Activated naive CD4-positive, alpha-beta T cell treated with anti-CD3 and anti-CD28 coated beads, Interleukin-2, amount 50 U/mL, for 24 hours (primary cell): ENCODE measurements around the gene ANKRD63.

Source experiments
- H3K27ac Mint-ChIP-seq: one replicate; pipeline ENCODE4 v1.8.0; 2021; ENCODE audit warnings: mild to moderate bottlenecking, mixed read lengths
- H3K27me3 Mint-ChIP-seq: one replicate; pipeline ENCODE4 v1.8.0; 2021; ENCODE audit warnings: mixed read lengths
- H3K36me3 Mint-ChIP-seq: one replicate; pipeline ENCODE4 v1.8.0; 2021; ENCODE audit warnings: mixed read lengths
- H3K4me1 Mint-ChIP-seq: one replicate; pipeline ENCODE4 v1.8.0; 2021; ENCODE audit warnings: mixed read lengths
- H3K4me3 Mint-ChIP-seq: one replicate; pipeline ENCODE4 v1.8.0; 2021; ENCODE audit warnings: mild to moderate bottlenecking, mixed read lengths
- H3K9me3 Mint-ChIP-seq: one replicate; pipeline ENCODE4 v1.8.0; 2021; ENCODE audit warnings: mixed read lengths

ANKRD63 gene, protein sequence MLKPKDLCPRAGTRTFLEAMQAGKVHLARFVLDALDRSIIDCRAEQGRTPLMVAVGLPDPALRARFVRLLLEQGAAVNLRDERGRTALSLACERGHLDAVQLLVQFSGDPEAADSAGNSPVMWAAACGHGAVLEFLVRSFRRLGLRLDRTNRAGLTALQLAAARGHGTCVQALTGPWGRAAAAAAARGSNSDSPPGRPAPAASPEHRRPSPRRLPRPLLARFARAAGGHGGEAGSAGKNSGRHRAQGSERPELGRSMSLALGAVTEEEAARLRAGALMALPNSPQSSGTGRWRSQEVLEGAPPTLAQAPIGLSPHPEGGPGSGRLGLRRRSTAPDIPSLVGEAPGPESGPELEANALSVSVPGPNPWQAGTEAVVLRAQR

DNA sequence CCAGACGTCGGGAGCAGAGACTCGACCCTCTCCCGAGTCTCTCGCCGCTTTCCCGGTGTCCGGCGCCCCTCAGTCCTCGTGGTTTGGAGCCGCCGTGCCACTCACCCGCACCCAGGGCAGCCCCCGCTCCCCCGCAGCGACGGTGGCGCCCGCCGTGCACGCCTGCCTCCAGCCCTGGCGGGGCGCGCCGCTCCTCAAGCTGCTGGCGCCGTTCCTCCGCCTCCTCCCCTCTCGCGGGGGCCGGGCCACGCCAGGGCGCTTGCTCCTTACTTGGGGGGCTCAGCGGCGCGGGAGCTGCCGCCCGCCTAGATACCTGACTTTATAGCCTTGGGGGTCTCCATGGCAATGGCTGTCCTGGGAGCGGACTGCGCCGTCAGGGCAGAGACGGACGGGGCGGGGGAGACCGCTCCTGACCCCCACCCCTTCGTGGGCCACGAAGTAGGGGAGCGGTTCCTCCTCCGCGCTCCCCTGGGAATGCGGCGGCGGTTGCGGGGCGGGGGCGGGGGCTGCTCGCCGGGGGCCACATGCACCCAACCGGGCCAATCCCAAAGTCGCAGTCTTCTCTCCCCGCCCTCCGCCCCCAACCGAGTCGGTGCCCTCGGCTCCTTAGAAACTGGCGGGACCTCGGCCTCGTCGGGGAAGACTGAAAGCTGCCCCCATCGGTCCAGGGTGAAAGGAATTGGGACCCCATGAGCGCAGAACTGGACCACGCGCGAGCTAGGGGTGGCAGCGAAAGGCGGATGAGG lies at the start of gene ANKRD63:
Gene ANKRD63 (minus strand): TSS at position 196 of the 746 bp plus-strand sequence. CDS start 478 bp downstream, outside the sequence.
- Mint-ChIP-seq H3K36me3 (no peaks in the 10 kb centered on the region), H3K27ac (no peak within 1 kb of the TSS), H3K4me3 (peak within 1 kb of the TSS; percentile 71), H3K9me3 (no peaks in the 10 kb centered on the region), H3K4me1 (no peaks in the 10 kb centered on the region), H3K27me3 (peaks cover 11% of the 10 kb centered on the region)

DNA sequence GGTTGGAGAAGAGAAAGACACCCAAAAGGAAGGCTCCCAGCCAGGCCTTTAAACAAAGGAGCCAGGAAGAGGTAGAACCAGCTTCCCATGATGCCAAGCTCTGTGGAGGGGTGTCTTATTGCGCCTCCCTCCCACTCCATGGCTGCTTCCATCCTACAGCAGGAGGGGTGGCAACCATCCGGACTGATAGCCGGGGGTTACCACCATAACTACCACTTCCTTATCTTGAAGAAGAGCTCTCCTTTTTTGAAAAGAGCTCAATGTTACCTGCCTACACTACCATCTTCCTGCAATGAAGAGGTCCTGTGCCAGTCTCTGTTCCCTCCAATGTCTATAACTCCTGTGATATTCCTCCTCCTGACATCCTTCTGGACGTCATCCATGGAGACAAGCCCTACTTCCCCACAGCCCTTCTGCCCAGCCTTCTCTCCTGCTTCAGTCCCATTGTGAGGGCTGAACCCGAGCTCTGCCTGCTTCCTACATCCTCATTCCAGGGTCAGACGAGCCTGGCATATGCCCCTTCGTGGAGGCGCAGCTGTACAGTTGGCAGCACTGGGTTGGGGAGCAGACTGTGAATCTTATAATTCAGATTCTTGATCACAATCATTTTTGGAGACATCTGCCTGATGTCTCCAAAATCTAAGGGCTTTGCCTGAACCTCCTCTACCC lies 49.4 kb upstream of the ANKRD63 start:
- no peaks in the 10 kb centered on the region for H3K9me3 Mint-ChIP-seq
- H3K4me3 Mint-ChIP-seq = no peak overlapping the region
- no peak overlapping the region for H3K27ac Mint-ChIP-seq
- H3K36me3 Mint-ChIP-seq = no peaks in the 10 kb centered on the region
- H3K27me3 Mint-ChIP-seq = no peaks in the 10 kb centered on the region
- H3K4me1 Mint-ChIP-seq = peaks cover 19% of the 10 kb centered on the region

DNA sequence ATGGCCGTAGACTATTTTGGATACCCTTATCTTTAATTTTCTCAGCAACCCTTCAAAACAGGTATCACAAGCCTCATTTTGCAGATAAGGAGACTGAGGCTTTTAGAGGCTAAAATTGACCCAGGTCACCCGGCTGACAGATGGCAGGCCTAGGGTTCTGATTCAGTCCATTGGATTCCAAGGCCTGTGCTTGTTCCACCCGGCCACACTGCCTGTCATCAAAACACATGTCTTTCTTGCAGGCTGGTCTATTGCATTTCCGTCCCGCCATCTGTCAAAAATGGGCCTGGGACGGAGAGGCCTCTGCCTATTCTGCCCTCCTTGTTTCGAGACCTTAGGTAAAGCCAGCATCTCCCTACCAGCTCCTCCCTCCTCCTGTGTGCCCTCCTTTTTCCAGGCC lies 48.8 kb upstream of the ANKRD63 start:
- peaks cover 19% of the 10 kb centered on the region for H3K4me1 Mint-ChIP-seq
- H3K27ac Mint-ChIP-seq = no peak overlapping the region
- H3K4me3 Mint-ChIP-seq = no peak overlapping the region
- H3K27me3 Mint-ChIP-seq = no peaks in the 10 kb centered on the region
- no peaks in the 10 kb centered on the region for H3K36me3 Mint-ChIP-seq
- H3K9me3 Mint-ChIP-seq = no peaks in the 10 kb centered on the region

DNA sequence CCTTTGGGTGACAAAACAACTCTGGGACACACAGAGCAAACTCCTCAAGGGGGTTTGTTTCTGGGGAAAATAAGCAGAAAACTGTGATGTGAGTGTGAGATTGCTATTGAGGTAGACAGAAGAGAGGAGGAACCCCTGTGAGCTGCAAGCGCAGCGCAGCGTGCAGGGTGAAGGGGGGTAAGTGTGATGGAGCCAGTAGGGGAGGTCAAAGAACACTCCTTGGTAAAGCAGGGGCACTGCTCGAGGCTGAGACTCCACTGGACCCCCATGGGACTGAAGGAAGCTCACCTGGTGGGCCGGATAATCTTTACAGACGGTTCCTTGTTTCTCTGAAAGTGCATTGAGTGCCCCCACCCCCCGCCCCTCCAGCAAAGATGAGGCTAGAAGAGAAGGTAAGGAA lies 48.2 kb upstream of the ANKRD63 start:
- H3K36me3 Mint-ChIP-seq = no peaks in the 10 kb centered on the region
- H3K4me1 Mint-ChIP-seq = peaks cover 20% of the 10 kb centered on the region
- H3K27ac Mint-ChIP-seq = no peak overlapping the region
- H3K4me3 Mint-ChIP-seq = no peak overlapping the region
- H3K27me3 Mint-ChIP-seq = no peaks in the 10 kb centered on the region
- H3K9me3 Mint-ChIP-seq = no peaks in the 10 kb centered on the region

DNA sequence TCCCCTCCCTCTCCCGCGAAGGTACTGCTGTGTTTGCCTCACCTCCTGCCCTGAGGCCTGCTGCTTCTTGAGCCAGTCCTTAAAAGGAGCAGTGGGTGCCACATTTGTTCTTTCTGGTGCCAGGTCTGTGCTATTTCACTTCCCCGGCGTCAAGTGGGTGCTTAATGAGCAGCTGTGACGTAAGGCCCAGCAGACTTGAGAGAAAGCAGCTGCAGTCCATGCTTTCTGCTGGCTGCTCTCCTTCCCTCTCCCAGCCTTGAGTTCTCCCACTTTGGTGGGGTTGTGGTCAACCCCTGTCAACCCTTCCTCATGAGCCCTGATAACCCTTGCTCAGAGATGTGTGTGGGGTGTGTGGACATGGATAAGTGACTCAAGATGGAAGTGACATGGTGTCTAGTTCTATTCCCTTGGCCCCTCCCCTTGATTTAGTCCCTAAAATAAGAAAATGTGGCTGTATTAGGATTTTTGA lies 47.5 kb upstream of the ANKRD63 start:
- Mint-ChIP-seq H3K9me3 (no peaks in the 10 kb centered on the region), H3K4me3 (no peak overlapping the region), H3K27me3 (no peaks in the 10 kb centered on the region), H3K36me3 (no peaks in the 10 kb centered on the region), H3K4me1 (peaks cover 24% of the 10 kb centered on the region), H3K27ac (no peak overlapping the region)

DNA sequence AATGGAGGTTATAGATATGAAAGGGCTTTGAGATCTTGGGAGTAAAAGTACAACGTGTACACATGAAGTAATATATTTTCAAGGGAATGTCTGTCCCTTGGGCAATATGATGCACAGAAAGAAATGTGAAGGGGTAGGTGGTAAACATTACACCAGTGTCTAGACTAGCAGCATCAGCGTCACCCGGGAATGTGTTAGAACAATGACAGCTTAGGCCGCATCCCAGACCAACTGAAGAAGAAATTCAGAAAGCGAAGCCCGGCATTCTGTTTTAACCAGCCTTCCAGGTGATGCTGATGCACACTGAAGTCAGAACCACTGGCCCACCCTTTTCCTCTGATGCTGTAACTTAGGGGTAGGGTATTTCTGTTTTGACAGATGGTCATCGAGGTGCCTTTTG lies 46.9 kb upstream of the ANKRD63 start:
- Mint-ChIP-seq H3K27ac (no peak overlapping the region), H3K4me1 (peaks cover 30% of the 10 kb centered on the region)

DNA sequence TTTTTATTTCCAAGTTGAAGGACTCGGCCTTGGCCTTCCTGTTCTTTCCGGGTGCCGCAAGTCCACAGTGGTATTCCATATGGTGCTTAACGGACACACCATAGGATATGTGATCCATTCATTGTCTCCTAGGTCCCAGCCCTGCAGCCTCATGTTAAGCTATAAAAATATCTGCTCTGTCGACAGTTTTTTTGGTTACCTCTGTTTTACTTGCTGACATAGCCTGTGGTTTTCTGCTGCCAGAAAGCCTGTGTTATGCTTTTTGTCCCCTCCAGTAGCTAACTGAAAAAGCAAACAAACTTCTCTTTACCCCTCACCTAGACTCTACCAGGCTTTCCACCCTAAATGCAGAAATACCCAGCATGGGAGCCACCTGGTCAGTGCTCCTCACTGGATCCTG lies 45.9 kb upstream of the ANKRD63 start:
- H3K27ac Mint-ChIP-seq = no peak overlapping the region
- H3K4me1 Mint-ChIP-seq = peaks cover 23% of the 10 kb centered on the region
- no peaks in the 10 kb centered on the region for H3K9me3 Mint-ChIP-seq
- no peaks in the 10 kb centered on the region for H3K27me3 Mint-ChIP-seq
- no peaks in the 10 kb centered on the region for H3K36me3 Mint-ChIP-seq
- H3K4me3 Mint-ChIP-seq = no peak overlapping the region

More for the DNA sequence above, 46.9 kb upstream of the ANKRD63 start:
- Mint-ChIP-seq H3K36me3 (no peaks in the 10 kb centered on the region), H3K4me3 (no peak overlapping the region), H3K9me3 (no peaks in the 10 kb centered on the region), H3K27me3 (no peaks in the 10 kb centered on the region)

DNA sequence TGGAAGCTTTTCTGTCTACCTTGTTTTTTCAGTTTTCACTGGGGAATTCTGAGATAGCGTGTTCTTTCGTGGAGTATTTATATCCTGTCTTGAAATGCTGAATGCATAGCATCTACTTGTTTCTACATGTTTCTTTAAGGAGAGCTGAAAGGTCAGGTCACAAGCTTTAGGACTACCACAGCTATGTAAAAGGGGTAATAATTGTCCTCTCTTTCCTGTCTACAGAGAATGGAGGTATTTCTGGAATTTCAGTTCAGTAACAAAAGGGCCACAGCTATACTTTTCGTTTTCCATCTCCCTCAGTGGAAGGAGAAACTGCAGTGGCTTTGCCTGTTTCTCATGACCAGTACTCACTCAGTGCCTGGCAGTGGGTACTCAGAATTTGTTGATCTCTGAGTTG lies 45.3 kb upstream of the ANKRD63 start:
- H3K27me3 Mint-ChIP-seq = no peaks in the 10 kb centered on the region
- no peak overlapping the region for H3K27ac Mint-ChIP-seq
- no peaks in the 10 kb centered on the region for H3K36me3 Mint-ChIP-seq
- H3K4me3 Mint-ChIP-seq = no peak overlapping the region
- H3K4me1 Mint-ChIP-seq = peaks cover 22% of the 10 kb centered on the region
- no peaks in the 10 kb centered on the region for H3K9me3 Mint-ChIP-seq

DNA sequence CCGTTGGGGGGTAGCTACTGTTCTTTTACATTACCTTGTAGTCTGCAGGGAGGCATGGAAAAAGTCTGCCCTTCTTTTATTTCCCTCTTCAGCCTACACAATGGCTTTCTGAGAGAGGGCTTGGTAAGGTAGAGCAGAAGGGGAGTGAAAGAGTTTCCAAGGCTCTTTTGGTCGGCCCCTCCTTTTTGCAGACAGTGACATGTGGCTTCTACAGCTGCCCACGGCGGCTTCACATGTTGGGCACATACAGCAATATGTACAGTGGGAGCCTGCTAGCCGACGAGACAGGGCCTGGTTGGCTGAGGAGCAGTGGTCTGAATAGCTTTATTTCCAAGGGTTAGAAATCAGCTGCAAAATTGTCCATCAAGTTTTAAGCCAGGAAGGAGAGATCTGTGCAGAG lies 44.6 kb upstream of the ANKRD63 start:
- no peaks in the 10 kb centered on the region for H3K9me3 Mint-ChIP-seq
- peaks cover 26% of the 10 kb centered on the region for H3K4me1 Mint-ChIP-seq
- H3K27me3 Mint-ChIP-seq = no peaks in the 10 kb centered on the region
- H3K4me3 Mint-ChIP-seq = no peak overlapping the region
- H3K27ac Mint-ChIP-seq = no peak overlapping the region
- no peaks in the 10 kb centered on the region for H3K36me3 Mint-ChIP-seq

DNA sequence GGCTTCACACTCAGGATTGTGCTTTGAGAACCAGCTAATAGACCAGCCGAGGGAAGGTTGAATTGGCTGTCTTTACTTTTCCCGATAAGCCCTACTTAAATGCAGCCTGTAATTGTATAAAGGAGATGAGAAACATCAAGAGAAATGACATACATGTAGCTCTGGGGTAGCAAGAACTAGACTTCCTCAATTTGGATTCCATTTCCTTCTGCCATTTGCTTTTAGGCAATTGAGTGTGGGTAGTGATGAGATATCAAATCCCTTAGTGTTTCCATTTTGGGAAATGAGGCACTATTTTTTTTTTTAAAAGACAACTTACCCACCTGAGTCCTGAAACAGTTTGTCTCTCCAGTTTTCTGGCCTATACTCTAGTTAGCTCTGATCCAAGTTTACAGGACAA lies 42.8 kb upstream of the ANKRD63 start:
- Mint-ChIP-seq H3K36me3 (no peaks in the 10 kb centered on the region), H3K27ac (no peak overlapping the region), H3K4me1 (peaks cover 41% of the 10 kb centered on the region), H3K27me3 (no peaks in the 10 kb centered on the region), H3K9me3 (no peaks in the 10 kb centered on the region), H3K4me3 (no peak overlapping the region)

DNA sequence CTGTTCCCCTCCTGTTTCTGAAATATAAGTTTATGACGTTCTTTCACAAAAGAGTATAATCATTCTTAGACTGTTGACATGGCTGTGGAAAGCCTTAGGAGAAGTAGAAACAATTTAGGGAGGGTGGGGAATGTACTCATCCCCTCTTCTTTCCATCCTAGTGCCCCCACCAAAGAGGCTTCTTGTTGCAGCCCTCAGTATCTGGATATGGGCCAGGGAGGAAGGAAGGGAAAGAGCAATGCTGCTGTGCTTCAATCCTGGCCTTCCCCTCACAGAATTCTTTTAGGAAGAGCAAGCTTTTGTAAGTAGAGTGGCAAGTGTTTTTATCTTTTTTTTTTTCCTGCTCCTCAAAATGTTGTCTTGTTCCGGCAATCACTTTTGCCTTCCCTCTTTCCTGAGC lies 42.3 kb upstream of the ANKRD63 start:
- Mint-ChIP-seq H3K27ac (peak overlapping the region; percentile 15), H3K4me3 (peak overlapping the region; percentile 82), H3K36me3 (no peaks in the 10 kb centered on the region)

DNA sequence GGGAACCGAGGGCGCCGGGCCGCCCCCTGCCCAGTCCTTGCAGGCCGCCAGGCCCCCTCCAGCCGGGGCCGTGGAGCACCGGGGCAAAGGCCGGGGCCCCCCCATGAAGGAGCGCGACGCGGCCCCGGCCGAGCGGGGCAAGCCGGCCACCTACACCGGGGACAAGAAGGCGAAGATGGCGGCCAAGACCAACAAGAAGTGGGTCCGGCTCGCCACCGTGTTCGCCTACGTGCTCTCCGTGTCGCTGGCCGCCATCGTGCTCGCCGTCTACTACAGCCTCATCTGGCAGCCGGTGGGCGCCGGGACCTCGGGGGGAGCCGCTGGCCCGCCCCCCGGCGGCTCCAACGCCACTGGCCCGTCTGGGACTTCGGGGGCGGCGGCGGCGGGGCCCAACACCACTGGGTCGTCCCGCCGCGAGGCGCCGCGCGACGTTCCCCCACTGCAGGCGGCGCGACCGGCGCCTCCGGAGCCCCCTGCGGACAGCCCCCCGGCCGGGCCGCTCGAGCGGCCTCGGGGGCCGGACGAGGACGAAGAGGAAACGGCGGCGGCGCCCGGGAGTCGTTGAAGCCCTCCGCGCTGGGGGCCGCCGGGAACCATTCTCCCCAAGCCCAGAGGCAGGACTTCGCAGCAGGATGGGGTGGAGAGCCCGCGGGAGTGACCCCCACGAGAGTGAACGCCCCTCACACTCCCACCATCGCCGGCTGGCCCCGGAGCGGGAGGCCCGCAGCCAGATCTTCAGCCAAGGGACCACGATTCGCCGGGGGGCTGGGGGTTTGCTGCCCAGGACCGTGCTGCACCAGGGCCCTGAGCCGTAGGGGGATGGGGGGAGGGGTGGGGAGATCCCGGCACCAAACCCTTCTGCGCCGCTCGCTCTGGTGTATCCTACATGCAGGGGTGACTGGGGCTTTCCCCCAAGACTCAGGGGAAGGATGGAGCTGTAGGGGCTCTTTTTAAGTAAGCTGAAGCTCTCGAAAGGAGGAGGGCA lies 41.4 kb upstream of the ANKRD63 start:
- H3K9me3 Mint-ChIP-seq = no peaks in the 10 kb centered on the region
- H3K4me3 Mint-ChIP-seq = peak overlapping the region; percentile 82
- no peaks in the 10 kb centered on the region for H3K36me3 Mint-ChIP-seq
- H3K27me3 Mint-ChIP-seq = no peaks in the 10 kb centered on the region
- H3K27ac Mint-ChIP-seq = no peak overlapping the region
- peaks cover 41% of the 10 kb centered on the region for H3K4me1 Mint-ChIP-seq

More for the DNA sequence above, 42.3 kb upstream of the ANKRD63 start:
- no peaks in the 10 kb centered on the region for H3K9me3 Mint-ChIP-seq
- H3K27me3 Mint-ChIP-seq = no peaks in the 10 kb centered on the region
- peaks cover 41% of the 10 kb centered on the region for H3K4me1 Mint-ChIP-seq

DNA sequence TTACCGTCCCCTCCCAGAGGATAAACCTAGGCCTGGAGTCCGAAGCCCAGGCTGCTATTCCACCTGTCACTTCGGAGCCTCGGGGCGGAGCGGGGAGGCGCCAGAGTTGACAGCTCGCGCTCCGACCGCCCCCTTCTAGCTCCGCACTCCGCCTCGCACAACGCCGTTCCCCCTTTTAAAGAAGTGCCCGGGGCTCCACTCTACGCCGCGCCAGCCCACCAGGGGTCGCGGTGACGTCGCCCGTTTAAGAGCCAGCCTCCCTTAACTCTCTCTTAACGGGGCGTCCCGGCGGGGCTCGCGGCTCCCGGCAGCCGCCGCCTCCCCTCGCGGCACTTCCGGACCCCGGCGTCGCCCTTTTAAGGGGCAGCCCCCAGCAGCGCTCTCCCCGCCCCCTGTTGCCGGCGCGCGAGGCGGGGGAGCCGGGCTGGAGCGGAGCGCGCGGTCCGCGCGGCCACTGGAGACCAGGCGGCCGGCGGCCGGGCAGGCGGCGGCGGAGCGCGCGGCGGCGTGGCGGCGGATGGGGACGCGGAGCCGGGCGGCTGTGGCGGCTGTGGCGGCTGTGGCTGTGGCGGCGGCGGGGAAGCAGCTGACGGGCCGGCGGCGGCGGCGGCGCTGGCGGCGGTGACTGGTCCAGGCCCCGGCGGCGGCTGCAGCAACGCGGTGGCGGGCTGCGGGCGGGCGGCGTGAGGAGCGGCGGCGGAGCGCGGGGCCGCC lies 40.5 kb upstream of the ANKRD63 start, which contains the start of gene INAFM2:
Gene INAFM2 (plus strand): TSS at position 454 of the 714 bp plus-strand sequence. CDS start 364 bp downstream, outside the sequence.
- Mint-ChIP-seq H3K36me3 (no peaks in the 10 kb centered on the region), H3K27ac (no peak within 1 kb of the TSS), H3K4me1 (peaks cover 41% of the 10 kb centered on the region), H3K4me3 (peak within 1 kb of the TSS; percentile 85), H3K27me3 (no peaks in the 10 kb centered on the region), H3K9me3 (no peaks in the 10 kb centered on the region)

DNA sequence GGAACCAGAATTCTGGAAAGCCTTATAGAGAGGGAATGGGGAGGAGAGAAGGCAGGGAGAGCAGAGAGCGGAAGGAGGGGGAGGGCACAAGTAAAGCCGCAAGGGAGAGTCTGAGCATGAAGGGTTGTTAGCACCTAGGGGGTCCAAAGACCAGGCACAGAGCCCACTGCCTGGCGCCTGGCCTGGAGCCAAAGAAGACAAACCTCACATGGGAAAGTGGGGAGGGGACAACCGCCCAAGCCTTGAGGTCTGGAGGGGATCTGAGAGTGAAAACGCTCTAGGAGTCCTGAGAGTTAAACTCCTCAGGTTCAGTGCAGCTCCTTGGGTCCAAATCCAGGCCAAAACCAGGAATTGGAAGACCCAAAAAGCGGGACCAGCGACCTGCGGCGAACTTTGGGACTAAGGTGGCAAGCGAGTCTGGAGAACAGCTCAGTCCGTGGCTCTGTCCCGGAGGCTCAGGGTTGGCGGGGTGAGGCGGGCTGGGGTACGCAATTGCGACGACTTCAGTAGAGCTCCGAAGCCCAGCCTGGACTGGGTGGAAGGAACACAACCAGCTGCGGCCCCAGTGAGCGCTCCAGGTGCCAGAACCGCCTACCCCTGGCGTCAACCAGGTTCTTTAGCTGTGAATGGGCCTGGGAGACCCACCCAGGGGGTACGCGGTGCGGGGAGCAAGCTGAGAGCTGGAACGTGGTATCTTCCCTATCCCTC lies 39.8 kb upstream of the ANKRD63 start:
- H3K27ac Mint-ChIP-seq = no peak overlapping the region
- peak overlapping the region; percentile 85 for H3K4me3 Mint-ChIP-seq
- no peaks in the 10 kb centered on the region for H3K36me3 Mint-ChIP-seq
- no peaks in the 10 kb centered on the region for H3K9me3 Mint-ChIP-seq
- no peaks in the 10 kb centered on the region for H3K27me3 Mint-ChIP-seq
- peaks cover 36% of the 10 kb centered on the region for H3K4me1 Mint-ChIP-seq
